ENCODE results near the gene P2RY12. TPM values are rescaled to one million over a fixed set of nuclear protein-coding genes. Genes with fewer than 3 reads are reported as not detected.

P2RY12 gene
- total and polyA plus RNA-seq, 12 donors: 0.37 to 13.2 (median 2.6) TPM

DNA sequence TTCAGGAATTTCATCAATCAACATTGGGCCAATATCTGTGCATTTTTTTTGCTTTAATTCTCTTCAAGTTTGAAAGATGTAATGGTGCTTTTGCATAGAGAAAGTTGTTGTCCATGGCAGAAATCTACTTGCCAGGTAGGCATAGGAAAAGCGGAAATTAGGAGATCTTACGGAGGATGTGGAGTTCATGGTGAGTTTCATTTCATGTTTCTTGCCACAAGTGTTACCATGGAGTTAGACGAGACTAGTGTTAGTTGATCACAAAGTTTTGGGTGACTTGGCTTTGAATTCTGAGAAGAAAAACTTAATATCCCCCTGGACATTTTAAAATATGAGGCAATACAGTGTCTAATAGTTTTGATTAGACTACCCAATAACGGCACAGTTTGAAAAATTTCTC lies 54.2 kb downstream of the P2RY12 start:
- H3K4me1 ChIP-seq (replicated peaks in 1 of 2): peaks cover 8 to 13% of the 10 kb centered on the region in 2 donors
- H3K36me3 ChIP-seq (replicated peaks in 1 of 2): no peaks in the 10 kb centered on the region
- no peak overlapping the region for H3K4me3 ChIP-seq
- intact Hi-C loops (cut with DNase I): no loop called here
- H3K27me3 ChIP-seq: no peaks in the 10 kb centered on the region
- no peak for DNase-seq
- 60 to 91% (median 66%) methylated on average over 4 of the region's 4 CpGs for WGBS, 4 donors
- TF ChIP-seq, protein P1, sequence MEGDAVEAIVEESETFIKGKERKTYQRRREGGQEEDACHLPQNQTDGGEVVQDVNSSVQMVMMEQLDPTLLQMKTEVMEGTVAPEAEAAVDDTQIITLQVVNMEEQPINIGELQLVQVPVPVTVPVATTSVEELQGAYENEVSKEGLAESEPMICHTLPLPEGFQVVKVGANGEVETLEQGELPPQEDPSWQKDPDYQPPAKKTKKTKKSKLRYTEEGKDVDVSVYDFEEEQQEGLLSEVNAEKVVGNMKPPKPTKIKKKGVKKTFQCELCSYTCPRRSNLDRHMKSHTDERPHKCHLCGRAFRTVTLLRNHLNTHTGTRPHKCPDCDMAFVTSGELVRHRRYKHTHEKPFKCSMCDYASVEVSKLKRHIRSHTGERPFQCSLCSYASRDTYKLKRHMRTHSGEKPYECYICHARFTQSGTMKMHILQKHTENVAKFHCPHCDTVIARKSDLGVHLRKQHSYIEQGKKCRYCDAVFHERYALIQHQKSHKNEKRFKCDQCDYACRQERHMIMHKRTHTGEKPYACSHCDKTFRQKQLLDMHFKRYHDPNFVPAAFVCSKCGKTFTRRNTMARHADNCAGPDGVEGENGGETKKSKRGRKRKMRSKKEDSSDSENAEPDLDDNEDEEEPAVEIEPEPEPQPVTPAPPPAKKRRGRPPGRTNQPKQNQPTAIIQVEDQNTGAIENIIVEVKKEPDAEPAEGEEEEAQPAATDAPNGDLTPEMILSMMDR (IDR thresholded peaks at IDR 0.05): no peak
- no peak overlapping the region for H3K27ac ChIP-seq
- H3K9me3 ChIP-seq (replicated peaks in 1 of 3): no peaks in the 10 kb centered on the region

DNA sequence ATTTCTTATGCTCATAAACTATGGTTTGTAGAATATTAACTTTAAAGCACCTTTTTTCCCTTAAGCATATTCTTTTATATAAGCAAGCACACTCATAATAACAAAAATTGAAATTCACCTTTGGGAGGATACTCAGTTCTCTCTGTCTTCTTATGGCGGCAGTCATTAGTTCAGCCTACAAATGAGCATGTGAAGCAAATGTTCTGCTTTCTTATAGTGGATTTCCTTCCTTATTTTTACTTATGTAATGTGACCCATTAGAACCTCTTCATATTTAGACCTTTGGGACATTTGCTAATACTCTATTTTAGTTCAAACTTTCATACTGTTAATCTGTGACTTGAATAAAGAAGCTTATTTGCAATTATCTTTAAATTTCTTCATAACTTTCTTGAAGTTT lies 55.2 kb downstream of the P2RY12 start, which contains the start of gene P2RY13:
P2RY13 (minus strand) TSS at position 187 of the 400 bp plus-strand sequence; CDS start at position 166, 21 bp downstream.
- DNase-seq: no peak
- Histone ChIP-seq H3K4me1 (replicated peaks in 1 of 2) (peaks cover 8 to 13% of the 10 kb centered on the region in 2 donors), H3K36me3 (replicated peaks in 1 of 2) (no peaks in the 10 kb centered on the region), H3K4me3 (peak within 1 kb of the TSS in 1 of 4 donors; percentile 41), H3K27me3 (no peaks in the 10 kb centered on the region), H3K27ac (peak within 1 kb of the TSS in 3 of 5 donors; percentile 5 to 31 (median 28)), H3K9me3 (replicated peaks in 1 of 3) (no peaks in the 10 kb centered on the region)
- intact Hi-C loops (cut with DNase I): no loop called here
- TF ChIP-seq, protein P1 (IDR thresholded peaks at IDR 0.05): no peak
- no peak for TF ChIP-seq POLR2A (IDR thresholded peaks at IDR 0.05)
- 84 to 94% (median 86%) methylated on average over 1 of the region's 1 CpG for WGBS, 4 donors

DNA sequence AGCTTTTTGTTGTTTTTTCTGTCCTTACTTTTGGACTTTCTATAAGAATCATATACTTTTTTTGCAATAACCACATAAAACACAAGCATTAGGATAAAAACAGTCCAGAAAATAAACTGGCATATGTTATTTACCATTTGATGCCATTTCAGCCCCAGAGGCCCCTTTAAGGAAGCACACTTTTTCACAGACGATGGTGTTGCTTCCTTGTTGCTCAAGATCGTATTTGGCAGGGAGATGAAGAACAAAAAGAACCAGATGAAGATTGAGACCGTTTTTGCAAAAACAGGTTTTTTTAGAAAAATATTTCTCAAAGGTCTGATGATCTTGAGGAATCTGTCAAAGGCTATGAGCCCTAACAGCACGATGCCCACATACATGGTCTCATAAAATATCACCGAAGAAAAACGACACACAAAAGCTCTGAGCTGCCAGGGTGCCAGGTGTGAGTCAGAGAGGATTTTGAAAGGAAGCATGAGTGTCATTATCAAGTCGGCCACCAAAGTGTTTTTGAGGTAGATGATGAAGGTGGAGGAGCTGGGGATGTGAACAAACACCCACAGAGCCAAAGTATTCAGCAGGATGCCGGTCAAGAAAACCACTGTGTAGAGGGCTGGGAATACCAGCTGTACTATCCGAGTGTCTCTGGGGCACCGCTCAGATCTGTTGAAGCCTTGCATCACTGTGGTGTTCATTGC lies 56.1 kb downstream of the P2RY12 start:
- H3K4me1 ChIP-seq (replicated peaks in 1 of 2): peaks cover 8 to 13% of the 10 kb centered on the region in 2 donors
- 36 to 43% (median 40%) methylated on average over 10 of the region's 10 CpGs for WGBS, 4 donors
- H3K27me3 ChIP-seq: no peaks in the 10 kb centered on the region
- TF ChIP-seq POLR2A (IDR thresholded peaks at IDR 0.05): no peak
- TF ChIP-seq, protein P1 (IDR thresholded peaks at IDR 0.05): peak in 1 of 6 experiments; percentile 20
- no peaks in the 10 kb centered on the region for H3K36me3 ChIP-seq (replicated peaks in 1 of 2)
- DNase-seq: peak in 6 of 7 donors; percentile 23 to 53 (median 34)
- H3K9me3 ChIP-seq (replicated peaks in 1 of 3): no peaks in the 10 kb centered on the region
- intact Hi-C loops (cut with DNase I): no loop called here
- peak overlapping the region in 3 of 5 donors; percentile 5 to 31 (median 28) for H3K27ac ChIP-seq
- H3K4me3 ChIP-seq: peak overlapping the region in 1 of 4 donors; percentile 41

DNA sequence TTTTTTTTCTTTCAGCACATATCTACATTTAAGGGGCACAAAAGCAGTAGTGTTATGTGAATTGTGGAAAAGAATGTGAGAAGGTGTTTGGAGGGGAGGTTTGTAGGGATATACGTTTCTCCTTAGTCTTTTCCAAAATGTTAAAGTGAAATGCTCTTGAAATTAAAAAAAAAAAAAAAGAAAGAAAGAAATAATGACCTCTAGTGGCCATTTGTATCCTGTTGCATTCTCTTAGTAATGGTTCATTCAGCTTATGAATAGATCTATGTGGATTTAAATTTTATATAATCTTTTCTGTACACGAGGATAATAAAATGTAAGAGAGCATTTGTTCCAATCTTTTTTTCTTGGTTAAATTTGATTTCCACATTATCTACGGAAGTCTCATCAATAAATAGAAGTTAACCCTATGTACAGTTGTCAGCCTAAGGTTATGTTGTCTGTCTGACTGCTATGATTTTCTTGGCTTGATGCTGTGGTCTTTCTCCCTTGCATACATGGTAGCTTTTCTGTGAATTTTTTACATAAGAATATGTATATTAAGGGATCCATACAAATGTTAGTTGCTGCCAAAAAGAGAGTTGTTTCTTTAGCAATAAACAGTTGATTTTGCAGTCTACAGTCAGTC lies 56.9 kb downstream of the P2RY12 start:
- whole genome bisulfite sequencing, 4 donors: 6 to 10% (median 8%) methylated on average over 3 of the region's 3 CpGs
- Histone ChIP-seq H3K27ac (peak overlapping the region in 1 of 5 donors; percentile 31), H3K4me3 (peak overlapping the region in 1 of 4 donors; percentile 41), H3K9me3 (replicated peaks in 1 of 3) (no peaks in the 10 kb centered on the region), H3K4me1 (replicated peaks in 1 of 2) (peaks cover 8 to 13% of the 10 kb centered on the region in 2 donors), H3K36me3 (replicated peaks in 1 of 2) (no peaks in the 10 kb centered on the region), H3K27me3 (no peaks in the 10 kb centered on the region)
- no peak for DNase-seq
- intact Hi-C loops (cut with DNase I): no loop called here
- TF ChIP-seq, protein P1 (IDR thresholded peaks at IDR 0.05): peak; percentile 25 to 71 (median 58)
- TF ChIP-seq POLR2A (IDR thresholded peaks at IDR 0.05): no peak
